Measurements from ENCODE around the gene CMSS1.

DNA sequence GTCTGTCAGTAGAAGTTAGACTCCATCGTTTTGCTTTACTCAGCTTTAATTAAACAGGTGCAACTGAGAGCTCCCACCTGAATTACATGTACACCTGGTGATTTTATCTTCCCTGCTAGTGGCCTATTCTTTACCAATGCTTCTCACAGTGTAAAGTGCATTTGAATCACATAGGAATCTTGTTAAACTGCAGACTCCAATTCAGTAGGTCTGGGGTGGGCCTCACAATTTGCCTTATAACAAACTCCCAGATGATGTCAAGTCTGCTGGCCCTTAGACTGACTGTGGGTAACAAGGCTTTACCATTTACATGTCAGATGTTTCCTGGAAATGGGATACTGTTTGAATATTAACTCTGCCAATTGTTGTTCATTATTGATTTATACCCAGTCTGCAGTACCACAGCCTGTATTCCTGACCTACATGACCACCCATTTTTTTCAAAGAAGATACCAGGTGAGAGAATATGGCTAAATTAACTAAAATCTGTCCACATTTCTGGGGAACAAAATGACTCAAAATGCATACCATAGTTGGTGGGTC, 37.2 kb downstream of the CMSS1 start:
- TF ChIP-seq, protein P1, sequence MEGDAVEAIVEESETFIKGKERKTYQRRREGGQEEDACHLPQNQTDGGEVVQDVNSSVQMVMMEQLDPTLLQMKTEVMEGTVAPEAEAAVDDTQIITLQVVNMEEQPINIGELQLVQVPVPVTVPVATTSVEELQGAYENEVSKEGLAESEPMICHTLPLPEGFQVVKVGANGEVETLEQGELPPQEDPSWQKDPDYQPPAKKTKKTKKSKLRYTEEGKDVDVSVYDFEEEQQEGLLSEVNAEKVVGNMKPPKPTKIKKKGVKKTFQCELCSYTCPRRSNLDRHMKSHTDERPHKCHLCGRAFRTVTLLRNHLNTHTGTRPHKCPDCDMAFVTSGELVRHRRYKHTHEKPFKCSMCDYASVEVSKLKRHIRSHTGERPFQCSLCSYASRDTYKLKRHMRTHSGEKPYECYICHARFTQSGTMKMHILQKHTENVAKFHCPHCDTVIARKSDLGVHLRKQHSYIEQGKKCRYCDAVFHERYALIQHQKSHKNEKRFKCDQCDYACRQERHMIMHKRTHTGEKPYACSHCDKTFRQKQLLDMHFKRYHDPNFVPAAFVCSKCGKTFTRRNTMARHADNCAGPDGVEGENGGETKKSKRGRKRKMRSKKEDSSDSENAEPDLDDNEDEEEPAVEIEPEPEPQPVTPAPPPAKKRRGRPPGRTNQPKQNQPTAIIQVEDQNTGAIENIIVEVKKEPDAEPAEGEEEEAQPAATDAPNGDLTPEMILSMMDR (IDR thresholded peaks at IDR 0.05), result no peak
- no peak for TF ChIP-seq POLR2A (IDR thresholded peaks at IDR 0.05)

All from right lobe of liver (tissue), 4 donors.